Measurements from ENCODE around the gene TSPAN5. TPM values are rescaled to one million over a fixed set of nuclear protein-coding genes. Genes with fewer than 3 reads are reported as not detected.
"Not testable (repeated sequence)": the region's sequence is repeated elsewhere in the genome, so short reads cannot be mapped to it uniquely, and the experiment has no call there.

Gene TSPAN5
- total RNA-seq, 1 donor from 2014 or later = 21.8 TPM

DNA sequence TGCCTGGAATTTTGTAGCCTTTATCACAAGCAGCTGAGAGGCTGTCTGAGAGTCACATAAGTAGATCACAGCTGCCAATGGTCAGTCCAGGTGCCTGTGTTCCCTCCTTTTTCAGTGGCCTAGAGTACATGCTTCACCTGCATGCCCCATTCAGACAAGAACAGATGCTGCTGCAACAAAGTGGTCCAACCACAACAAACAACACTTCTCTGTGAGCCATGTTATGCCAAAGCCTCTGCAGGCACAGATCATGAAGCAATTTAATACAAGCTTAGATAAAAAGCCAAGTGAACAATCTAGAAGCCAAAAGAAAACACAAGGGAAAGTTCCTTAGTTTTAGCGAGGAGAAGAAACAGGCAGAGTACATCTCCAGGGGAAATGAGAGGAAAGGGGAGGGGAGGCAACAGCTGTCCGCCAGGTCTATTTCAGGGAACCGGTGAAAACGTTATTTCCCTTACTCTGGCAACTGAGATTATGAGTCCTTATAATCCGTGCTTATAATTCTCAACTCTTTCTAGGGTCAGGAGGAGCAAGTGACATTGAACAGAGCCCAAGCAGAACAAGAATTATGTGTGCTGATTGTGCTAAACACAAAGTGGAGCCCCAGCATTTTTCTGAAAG is 92.6 kb downstream of the TSPAN5 start:
- intact Hi-C loops (cut with micrococcal nuclease) = no loop called here

DNA sequence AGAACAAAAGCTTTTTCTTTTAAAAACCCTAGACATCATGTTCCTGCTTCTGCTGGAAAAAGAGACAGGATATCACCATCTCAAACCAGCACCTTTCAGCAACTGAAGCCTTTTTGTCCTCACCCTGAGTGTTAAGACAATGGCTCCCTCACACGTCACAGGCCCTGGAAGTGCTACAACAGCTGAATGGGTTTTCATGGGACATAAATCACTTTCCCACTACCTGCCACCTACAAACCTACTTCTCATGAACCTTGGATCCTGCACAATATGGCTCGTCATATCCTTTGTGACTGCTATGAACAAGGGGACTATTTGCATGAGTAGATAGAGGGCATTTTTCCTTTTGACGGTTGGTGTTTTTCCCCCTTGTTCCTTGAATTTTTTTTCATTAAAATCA is 93.6 kb downstream of the TSPAN5 start:
- intact Hi-C loops (cut with micrococcal nuclease) = no loop called here

DNA sequence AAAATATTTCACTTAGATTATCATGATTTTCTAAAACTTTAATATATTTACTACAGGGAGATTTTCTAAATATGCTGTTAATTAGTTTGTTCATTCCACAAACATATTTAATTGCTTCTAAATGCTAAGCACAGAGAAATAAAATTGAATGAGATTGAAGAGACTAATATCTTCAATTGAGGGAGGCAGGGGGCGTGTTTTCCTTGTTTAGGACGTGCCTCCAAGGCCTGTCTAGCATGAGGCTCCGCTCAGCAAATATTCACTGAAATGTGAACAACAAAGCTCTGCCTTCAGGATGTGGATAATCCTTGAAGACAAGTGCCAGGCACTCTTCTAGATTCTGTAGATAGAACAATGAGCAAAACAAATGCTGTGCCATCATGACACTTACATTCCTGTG is 98.1 kb downstream of the TSPAN5 start:
- intact Hi-C loops (cut with micrococcal nuclease) = no loop called here

DNA sequence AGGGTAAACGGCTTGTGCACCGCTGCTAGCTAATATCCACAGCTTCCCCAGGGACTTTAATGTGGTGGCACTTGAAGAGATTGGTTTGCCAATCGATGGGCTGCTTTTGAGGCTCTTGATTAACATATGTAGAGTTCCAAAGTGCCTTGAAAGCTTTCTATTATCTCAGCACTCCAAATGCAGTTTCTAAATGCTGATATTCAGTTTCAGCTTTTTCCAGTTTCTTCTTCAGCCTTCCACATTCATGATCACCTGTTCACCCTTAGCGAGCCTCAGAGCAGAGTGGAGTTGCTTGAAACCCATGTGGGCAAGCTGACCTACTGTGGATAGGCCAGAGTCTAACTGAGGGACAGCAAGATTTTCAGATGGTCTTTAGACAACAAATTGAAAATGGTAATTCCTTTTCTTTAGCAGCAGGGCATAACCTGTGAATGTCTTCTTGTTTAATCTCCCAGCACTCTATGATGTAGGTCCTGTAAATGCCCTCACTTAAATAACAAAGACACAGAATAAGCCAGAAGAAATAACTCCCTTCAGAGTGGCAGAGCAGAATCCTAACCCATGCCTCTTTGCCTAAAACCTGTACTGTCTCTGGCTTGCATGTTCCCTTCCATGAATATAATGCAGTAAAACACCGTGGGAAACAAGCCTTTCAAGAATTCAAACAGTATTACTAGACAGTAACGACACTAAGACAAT is 99.8 kb downstream of the TSPAN5 start:
- intact Hi-C loops (cut with micrococcal nuclease) = no loop called here

DNA sequence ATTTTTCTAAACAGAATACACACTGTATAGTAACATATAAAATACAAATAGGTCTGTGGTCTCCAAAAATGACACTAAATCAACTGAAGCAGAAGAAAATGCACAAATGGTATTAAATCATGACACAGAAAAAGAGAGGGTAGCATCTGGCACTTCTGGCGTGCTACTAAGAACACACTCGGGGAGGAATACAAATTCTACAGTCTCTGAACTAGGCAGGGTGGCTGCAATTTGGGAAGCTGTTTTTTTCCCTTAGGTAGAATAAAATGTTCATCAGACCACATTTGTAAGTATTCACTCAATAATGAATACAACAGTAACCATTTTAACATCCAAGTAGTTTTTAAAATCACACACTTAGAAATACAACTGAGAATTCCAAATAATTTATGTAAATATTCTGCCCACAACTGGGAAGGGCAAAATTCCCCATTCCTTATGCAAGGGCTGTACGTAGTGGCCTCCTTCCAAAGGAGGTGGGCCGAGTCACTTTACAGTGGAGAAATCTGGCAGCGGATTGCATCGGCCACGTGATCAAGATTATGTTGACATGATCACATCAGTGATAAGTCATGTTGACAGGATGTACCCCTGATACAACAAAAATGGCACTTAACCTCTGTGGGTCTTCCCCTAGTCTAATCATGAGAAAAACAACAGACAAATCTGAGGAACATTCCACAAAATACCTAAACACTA is 101.1 kb downstream of the TSPAN5 start:
- intact Hi-C loops (cut with micrococcal nuclease) = no loop called here

GRCh38 chr4:98556451-98556850 is 102.0 kb downstream of the TSPAN5 start:
- intact Hi-C loops (cut with micrococcal nuclease) = no loop called here

DNA sequence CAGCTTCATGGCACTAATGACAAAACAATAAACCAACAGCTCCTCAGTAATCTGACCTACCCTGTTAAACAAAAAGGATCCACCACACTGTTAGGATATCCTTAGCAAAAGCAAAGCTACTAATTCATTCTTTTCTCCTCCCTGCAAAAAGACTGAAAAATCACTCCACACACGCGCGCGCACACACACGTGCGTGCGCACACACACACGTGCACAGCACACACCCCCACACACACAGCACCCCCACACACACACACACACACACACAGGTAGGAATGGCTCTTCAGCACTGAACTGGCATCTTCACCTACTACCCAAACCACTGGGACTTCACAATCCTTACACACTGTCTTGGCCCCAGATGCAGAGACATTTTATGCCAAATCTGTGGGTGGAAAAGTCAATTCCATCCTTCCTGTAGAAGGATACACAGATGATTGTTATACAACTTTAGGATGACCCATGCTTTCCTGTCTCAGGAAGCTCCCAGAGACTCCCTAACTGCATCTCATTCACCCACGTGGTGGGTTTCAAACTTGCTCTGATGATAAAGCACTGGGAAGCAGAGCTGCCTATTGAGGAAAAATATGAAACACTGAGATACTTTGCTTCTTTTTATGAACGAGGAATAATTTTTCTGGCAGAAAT is 102.5 kb downstream of the TSPAN5 start:
- intact Hi-C loops (cut with micrococcal nuclease) = no loop called here

- intact Hi-C loops (cut with micrococcal nuclease) = no loop called here
Observed at GRCh38 chr4:98546910-98547594, 111.4 kb downstream of the TSPAN5 start.

DNA sequence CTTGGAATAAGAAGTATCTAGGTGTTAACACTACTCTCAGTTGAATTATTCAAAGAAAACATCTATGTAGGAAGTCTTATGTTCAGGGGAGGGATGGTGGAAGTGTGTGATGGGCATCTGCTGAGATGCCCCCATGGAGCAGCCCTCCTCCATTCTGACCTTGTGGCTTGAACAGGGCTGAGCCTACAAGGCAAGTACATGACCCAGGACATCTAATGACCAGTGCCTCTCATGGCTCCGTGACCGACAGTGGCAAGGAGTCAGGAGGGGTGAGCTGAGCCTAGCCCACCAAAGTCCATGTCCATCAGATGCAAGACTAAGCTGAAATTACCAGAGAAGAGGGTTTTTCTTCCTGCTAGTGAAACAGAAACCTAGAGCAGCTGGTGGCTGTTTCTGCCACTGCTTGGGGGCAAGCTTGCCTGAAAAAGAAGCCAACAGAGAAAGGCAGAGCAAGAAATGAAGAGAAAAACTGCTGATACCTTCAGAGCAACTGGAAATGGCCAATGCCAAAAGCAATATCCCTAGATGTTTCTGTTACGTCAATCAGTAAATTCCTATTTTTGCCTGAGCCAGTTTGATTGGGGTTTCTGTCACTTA is 113.5 kb downstream of the TSPAN5 start:
- intact Hi-C loops (cut with micrococcal nuclease) = no loop called here

- intact Hi-C loops (cut with micrococcal nuclease) = no loop called here
Observed at GRCh38 chr4:98544141-98544817, 114.1 kb downstream of the TSPAN5 start.

- intact Hi-C loops (cut with micrococcal nuclease) = no loop called here
Observed at GRCh38 chr4:98542011-98542410, 116.4 kb downstream of the TSPAN5 start.

DNA sequence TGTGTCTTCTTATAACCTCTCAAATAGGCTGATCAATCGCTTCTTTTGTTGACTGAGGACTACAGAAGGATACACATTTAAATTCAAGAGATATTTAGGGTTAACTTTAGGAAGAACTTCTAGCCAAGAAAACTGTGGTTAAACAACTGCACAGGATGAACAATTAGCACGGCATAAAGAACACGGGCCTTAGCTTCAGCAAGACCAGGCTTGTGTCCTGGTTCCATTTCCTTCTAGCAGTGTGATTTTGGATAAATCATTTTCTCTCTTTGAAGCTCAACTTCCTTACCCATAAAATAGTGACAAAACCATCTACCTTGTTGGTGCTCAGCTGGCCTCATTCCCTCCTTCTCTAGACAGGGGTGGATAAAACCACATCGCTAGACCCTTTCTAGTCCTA is 117.6 kb downstream of the TSPAN5 start:
- intact Hi-C loops (cut with micrococcal nuclease) = no loop called here

GRCh38 chr4:98539741-98540140 is 118.7 kb downstream of the TSPAN5 start:
- intact Hi-C loops (cut with micrococcal nuclease) = no loop called here

- intact Hi-C loops (cut with micrococcal nuclease) = no loop called here
Observed at GRCh38 chr4:98539299-98539698, 119.1 kb downstream of the TSPAN5 start.

GRCh38 chr4:98536631-98537030 is 121.8 kb downstream of the TSPAN5 start:
- intact Hi-C loops (cut with micrococcal nuclease) = no loop called here

GRCh38 chr4:98534146-98534545 is 124.3 kb downstream of the TSPAN5 start:
- intact Hi-C loops (cut with micrococcal nuclease) = not testable (repeated sequence)

DNA sequence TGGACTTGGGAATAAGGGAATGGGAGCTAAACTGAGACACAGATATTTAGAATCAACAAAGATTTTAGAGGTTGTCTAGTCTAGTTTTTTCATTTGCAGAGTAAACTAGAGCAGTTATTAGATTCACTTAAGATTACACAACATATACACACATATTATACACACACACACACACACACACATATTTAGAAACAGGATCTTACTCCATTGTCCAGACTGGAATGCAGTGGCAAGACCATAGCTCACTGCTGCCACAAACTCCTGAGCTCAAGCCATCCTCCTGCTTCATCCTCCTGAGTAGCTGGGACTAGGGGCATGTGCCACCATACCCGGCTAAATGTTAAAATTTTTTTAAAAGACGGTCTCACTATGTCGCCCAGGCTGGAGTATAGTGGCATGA is 127.8 kb downstream of the TSPAN5 start:
- intact Hi-C loops (cut with micrococcal nuclease) = no loop called here

DNA sequence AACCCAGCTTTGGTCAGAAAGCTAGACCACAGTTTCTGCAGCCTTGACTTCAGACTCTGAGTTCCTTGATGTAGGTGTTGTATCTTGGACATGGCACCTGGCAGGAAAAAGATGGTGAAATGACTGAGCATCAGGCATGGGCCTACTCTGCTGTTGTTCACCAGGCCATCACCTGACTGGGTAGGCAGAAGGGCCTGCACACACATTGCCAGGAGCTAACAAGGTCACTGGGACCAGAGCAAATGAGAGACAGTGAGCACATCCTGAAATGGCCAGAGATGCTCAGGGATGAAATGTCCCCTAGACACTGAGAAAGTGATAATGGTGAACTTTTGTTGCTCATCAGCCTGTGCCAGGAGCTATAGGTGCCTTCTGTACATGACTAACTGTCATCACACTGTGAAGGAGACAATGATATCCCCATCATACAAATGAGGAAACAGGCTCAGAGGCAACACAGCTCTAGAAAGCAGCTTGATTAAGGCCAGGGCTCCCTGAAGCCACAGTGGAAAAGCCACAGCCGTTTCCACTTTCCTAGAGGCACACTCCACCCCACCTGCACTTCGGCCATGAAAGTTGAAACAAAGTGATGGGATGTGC is 128.3 kb downstream of the TSPAN5 start:
- intact Hi-C loops (cut with micrococcal nuclease) = no loop called here

DNA sequence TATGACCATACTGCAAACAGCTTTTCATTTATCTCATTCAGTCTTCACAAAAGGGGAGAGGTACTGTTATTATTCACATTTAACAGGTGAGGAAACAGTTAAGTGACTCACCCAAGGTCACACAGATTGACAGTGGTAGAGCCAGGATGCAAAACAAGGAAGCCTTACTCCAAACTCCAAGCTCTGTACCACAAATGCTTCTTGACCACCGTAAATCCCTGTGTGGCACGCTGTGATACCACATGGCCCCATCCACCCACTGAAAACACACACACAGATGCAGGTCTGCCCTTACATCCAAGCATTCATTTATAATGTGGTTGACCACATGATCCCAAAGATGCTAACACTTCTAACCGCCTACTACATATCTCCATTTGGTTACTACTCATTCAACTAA is 129.5 kb downstream of the TSPAN5 start:
- intact Hi-C loops (cut with micrococcal nuclease) = no loop called here
